SK-N-SH treated with all-trans-retinoic acid at 6 μM for 48 hours (cell line): Measurements from ENCODE around the gene PARP6.

Experiments
- ARNTL ChIP-seq: fragments of 450-650 bp; formaldehyde crosslinking; IDR thresholded peaks from 2 replicates; pipeline ENCODE4 v1.5.0; 2020; ENCODE audit warnings: low read depth, mild to moderate bottlenecking, moderate library complexity, borderline replicate concordance
- BACH2 ChIP-seq: fragments of 250-450 bp; sonication (Bioruptor Pico); IDR thresholded peaks from 2 replicates; pipeline ENCODE4 v1.9.0; 2021; ENCODE audit warnings: mild to moderate bottlenecking, borderline replicate concordance
- CSDC2 ChIP-seq: fragments of 250-450 bp; sonication (Bioruptor Pico); IDR thresholded peaks from 2 replicates; pipeline ENCODE4 v1.5.0; 2020; ENCODE audit warnings: mild to moderate bottlenecking, moderate library complexity
- CSRNP3 ChIP-seq: fragments of 250-450 bp; sonication (Bioruptor Pico); IDR thresholded peaks from 2 replicates; pipeline ENCODE4 v1.5.1; 2021; ENCODE audit warnings: mild to moderate bottlenecking, moderate library complexity
- ISL1 ChIP-seq: fragments of 250-450 bp; sonication (Bioruptor Pico); IDR thresholded peaks from 2 replicates; pipeline ENCODE4 v2.1.2; 2022; ENCODE audit warnings: mild to moderate bottlenecking, moderate library complexity
- OSR1 ChIP-seq: fragments of 250-450 bp; sonication (Bioruptor Pico); IDR thresholded peaks from 2 replicates; pipeline ENCODE4 v1.8.0; 2022; ENCODE audit warnings: moderate library complexity, mild to moderate bottlenecking, inconsistent platforms
- SNAI2 ChIP-seq: fragments of 250-450 bp; sonication (Bioruptor Pico); IDR thresholded peaks from 2 replicates; pipeline ENCODE4 v1.5.0; 2020; ENCODE audit warnings: mild to moderate bottlenecking, moderate library complexity
- TCF4 ChIP-seq: fragments of 250-450 bp; sonication (Bioruptor Pico); IDR thresholded peaks from 2 replicates; pipeline ENCODE4 v1.8.0; 2021; ENCODE audit warnings: mild to moderate bottlenecking, moderate library complexity, borderline replicate concordance
- ZC3H10 ChIP-seq: fragments of 250-450 bp; sonication (Bioruptor Pico); IDR thresholded peaks from 2 replicates; pipeline ENCODE4 v1.5.1; 2021; ENCODE audit warnings: mild to moderate bottlenecking, moderate library complexity
- ZFP3 ChIP-seq: fragments of 250-450 bp; sonication (Bioruptor Pico); IDR thresholded peaks from 2 replicates; pipeline ENCODE4 v1.5.0; 2020; ENCODE audit warnings: mild to moderate bottlenecking, moderate library complexity
- ZFP30 ChIP-seq: fragments of 450-650 bp; formaldehyde crosslinking; IDR thresholded peaks from 2 replicates; pipeline ENCODE4 v1.5.0; 2022; ENCODE audit warnings: mild to moderate bottlenecking, moderate library complexity
- ZNF70 ChIP-seq: fragments of 450-650 bp; formaldehyde crosslinking; IDR thresholded peaks from 2 replicates; pipeline ENCODE4 v1.5.0; 2020; ENCODE audit warnings: mild to moderate bottlenecking, moderate library complexity
- ZNF8 ChIP-seq: fragments of 450-650 bp; formaldehyde crosslinking; IDR thresholded peaks from 2 replicates; pipeline ENCODE4 v1.5.0; 2020; ENCODE audit warnings: mild to moderate bottlenecking, moderate library complexity

DNA sequence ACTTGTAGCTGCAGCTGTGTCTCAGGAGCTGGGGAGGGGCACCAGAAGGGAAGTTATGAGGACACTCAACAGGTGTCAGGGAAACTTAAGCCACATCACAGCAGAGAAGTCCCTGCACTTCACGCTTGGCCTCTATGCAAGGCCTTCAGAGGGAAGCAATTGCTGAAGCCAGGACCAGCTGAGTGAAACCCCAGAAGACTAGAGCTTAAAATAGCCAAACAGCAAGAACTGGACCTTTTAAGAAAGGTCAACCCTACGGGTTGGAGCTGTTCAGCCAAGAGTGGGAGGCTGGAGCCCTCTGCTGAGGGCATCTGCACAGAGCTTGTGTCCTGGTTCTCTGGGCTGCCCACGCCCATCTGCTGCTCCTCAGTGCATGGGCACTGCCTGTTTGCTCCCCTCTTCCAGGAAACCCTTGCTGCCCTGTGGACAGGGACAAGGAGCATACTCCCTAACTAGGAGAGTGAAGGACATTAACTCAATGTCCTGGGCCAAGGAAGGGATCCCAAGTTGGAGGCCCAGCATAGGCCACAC lies 70.9 kb downstream of the PARP6 start:
- TF ChIP-seq SNAI2 (CRISPR knock-in tag), result no peak
- TF ChIP-seq ISL1 (CRISPR knock-in tag), result no peak
- TF ChIP-seq CSRNP3 (CRISPR knock-in tag), result no peak
- no peak for TF ChIP-seq ZNF70
- TF ChIP-seq BACH2 (CRISPR knock-in tag), result no peak
- no peak for TF ChIP-seq CSDC2 (CRISPR knock-in tag)
- TF ChIP-seq OSR1 (CRISPR knock-in tag), result no peak
- no peak for TF ChIP-seq TCF4 (CRISPR knock-in tag)
- no peak for TF ChIP-seq ZNF8 (CRISPR knock-in tag)
- TF ChIP-seq ZC3H10 (CRISPR knock-in tag), result no peak
- no peak for TF ChIP-seq ARNTL (CRISPR knock-in tag)
- TF ChIP-seq ZFP30 (CRISPR knock-in tag), result no peak
- no peak for TF ChIP-seq ZFP3 (CRISPR knock-in tag)
